Astrocyte of the hippocampus (primary cell): ENCODE data around the gene CYP46A1.

Experiments
- DNase-seq: peaks from one replicate; pipeline ENCODE4 v3.0.0; 2011; ENCODE audit warnings: low read depth, low spot score

Gene CYP46A1

GRCh38 chr14:99742509-99743487 is 58.7 kb downstream of the CYP46A1 start:
- DNase-seq, result no peak

- peak; percentile 94 for DNase-seq
These were observed 60.2 kb downstream of the CYP46A1 start for GRCh38 chr14:99744199-99744872.

GRCh38 chr14:99744873-99745224 is 60.8 kb downstream of the CYP46A1 start:
- DNase-seq, result no peak

GRCh38 chr14:99745307-99745951 is 61.3 kb downstream of the CYP46A1 start:
- DNase-seq, result peak; percentile 90

- DNase-seq, result no peak
These were observed 63.1 kb downstream of the CYP46A1 start for GRCh38 chr14:99747167-99747566.

GRCh38 chr14:99747582-99748330 is 63.7 kb downstream of the CYP46A1 start:
- no peak for DNase-seq

GRCh38 chr14:99748529-99748928 is 64.4 kb downstream of the CYP46A1 start:
- no peak for DNase-seq

- no peak for DNase-seq
These were observed 65.0 kb downstream of the CYP46A1 start for GRCh38 chr14:99749142-99749541.

GRCh38 chr14:99749763-99750715 is 65.9 kb downstream of the CYP46A1 start:
- peak; percentile 41 for DNase-seq

- DNase-seq, result no peak
These were observed 66.8 kb downstream of the CYP46A1 start for GRCh38 chr14:99750746-99751450.

GRCh38 chr14:99751539-99752485 is 67.7 kb downstream of the CYP46A1 start:
- peak; percentile 70 for DNase-seq

GRCh38 chr14:99752486-99753121 is 68.5 kb downstream of the CYP46A1 start:
- DNase-seq, result peak; percentile 85

- peak; percentile 48 for DNase-seq
These were observed 69.4 kb downstream of the CYP46A1 start for GRCh38 chr14:99753225-99754140.

- DNase-seq, result peak; percentile 59
These were observed 70.3 kb downstream of the CYP46A1 start for GRCh38 chr14:99754141-99755067.

- peak; percentile 49 for DNase-seq
These were observed 70.9 kb downstream of the CYP46A1 start for GRCh38 chr14:99755068-99755405.
